Liver (tissue), 9 donors: ENCODE measurements around the gene PDXDC1. TPM values are rescaled to one million over a fixed set of nuclear protein-coding genes. Genes with fewer than 3 reads are reported as not detected.
"Not testable (repeated sequence)": the region's sequence is repeated elsewhere in the genome, so short reads cannot be mapped to it uniquely, and the experiment has no call there.

Experiments
- DNase-seq: peaks from one replicate; pipeline ENCODE4 v3.0.0-alpha.2; 2017; ENCODE audit warnings: low spot score
- H3K27ac ChIP-seq, 2 donors: one replicate each; pipeline ENCODE4 v1.7.0; 2013; ENCODE audit warnings: inconsistent platforms in 2 of 2, low read length in 2 of 2, control low read depth in 1 of 2, low read depth in 1 of 2, mild to moderate bottlenecking in 1 of 2
- H3K27me3 ChIP-seq, 4 donors: one replicate each; pipeline versions ENCODE4 v1.6.1 to v1.7.0; 2013; ENCODE audit warnings: low read length in 3 of 4, inconsistent platforms in 1 of 4, mild to moderate bottlenecking in 1 of 4, moderate library complexity in 1 of 4; ENCODE audit not compliant: control insufficient read depth in 4 of 4, insufficient read depth in 4 of 4
- H3K36me3 ChIP-seq, 4 donors: one replicate each; pipeline versions ENCODE4 v1.6.1 to v1.7.0; 2013; ENCODE audit warnings: low read length in 3 of 4, mild to moderate bottlenecking in 3 of 4, low read depth in 1 of 4, moderate library complexity in 1 of 4; ENCODE audit not compliant: control insufficient read depth in 4 of 4, insufficient read depth in 3 of 4
- H3K4me1 ChIP-seq, 4 donors: one replicate each; pipeline versions ENCODE4 v1.6.1 to v1.7.0; 2013; ENCODE audit warnings: low read length in 3 of 4, mild to moderate bottlenecking in 3 of 4, moderate library complexity in 1 of 4; ENCODE audit not compliant: control insufficient read depth in 4 of 4, insufficient read depth in 4 of 4
- H3K4me3 ChIP-seq, 3 donors: one replicate each; pipeline versions ENCODE4 v1.6.1 to v1.7.0; 2013; ENCODE audit warnings: low read length in 3 of 3, control low read depth in 1 of 3, low read depth in 1 of 3, mild to moderate bottlenecking in 1 of 3
- H3K9ac ChIP-seq, 2 donors: one replicate each; pipeline ENCODE4 v1.7.0; 2013; ENCODE audit warnings: low read length in 2 of 2, mild to moderate bottlenecking in 2 of 2, moderate library complexity in 2 of 2, control low read depth in 1 of 2, low read depth in 1 of 2
- H3K9me3 ChIP-seq, 4 donors: one replicate each; pipeline versions ENCODE4 v1.6.1 to v1.7.0; 2013; ENCODE audit warnings: low read length in 3 of 4; ENCODE audit not compliant: control insufficient read depth in 4 of 4
- EGR1 ChIP-seq, 2 donors: IDR thresholded peaks; 2 replicates each; pipeline ENCODE4 v1.6.1; 2016 to 2018; ENCODE audit warnings: antibody characterized with exemption in 2 of 2, low read depth in 2 of 2
- FOXA1 ChIP-seq: IDR thresholded peaks from 2 replicates; pipeline ENCODE4 v1.6.1; 2016; ENCODE audit warnings: antibody characterized with exemption
- FOXA2 ChIP-seq: IDR thresholded peaks from 2 replicates; pipeline ENCODE4 v1.6.1; 2016; ENCODE audit warnings: antibody characterized with exemption
- GABPA ChIP-seq, 2 donors: IDR thresholded peaks in 1 of 2; conservative IDR thresholded peaks in 1 of 2; 2 replicates each; pipeline ENCODE4 v1.6.1; 2016; ENCODE audit warnings: antibody characterized with exemption in 2 of 2, mild to moderate bottlenecking in 1 of 2, moderate library complexity in 1 of 2
- HNF4A ChIP-seq, 2 donors: conservative IDR thresholded peaks; 2 replicates each; pipeline ENCODE4 v1.6.1; 2016; ENCODE audit warnings: antibody characterized with exemption in 2 of 2, mild to moderate bottlenecking in 2 of 2
- HNF4G ChIP-seq: IDR thresholded peaks from 2 replicates; pipeline ENCODE4 v1.6.1; 2016; ENCODE audit warnings: antibody characterized with exemption
- JUND ChIP-seq, 2 donors: IDR thresholded peaks; 2 replicates each; pipeline ENCODE4 v1.6.1; 2016; ENCODE audit warnings: antibody characterized with exemption in 2 of 2
- NR2F2 ChIP-seq: IDR thresholded peaks from 2 replicates; pipeline ENCODE4 v1.6.1; 2016; ENCODE audit warnings: antibody characterized with exemption
- RAD21 ChIP-seq, 2 donors: IDR thresholded peaks; 2 replicates each; pipeline ENCODE4 v1.6.1; 2016; ENCODE audit warnings: antibody characterized with exemption in 2 of 2, mild to moderate bottlenecking in 2 of 2
- RXRA ChIP-seq, 2 donors: IDR thresholded peaks; 2 replicates each; pipeline ENCODE4 v1.6.1; 2017 to 2018; ENCODE audit warnings: antibody characterized with exemption in 2 of 2, mild to moderate bottlenecking in 1 of 2
- SP1 ChIP-seq: IDR thresholded peaks from 2 replicates; pipeline ENCODE4 v1.6.1; 2018; ENCODE audit warnings: antibody characterized with exemption, mild to moderate bottlenecking
- TAF1 ChIP-seq: conservative IDR thresholded peaks from 2 replicates; pipeline ENCODE4 v1.6.1; 2016; ENCODE audit warnings: antibody characterized with exemption, mild to moderate bottlenecking
- YY1 ChIP-seq: IDR thresholded peaks from 2 replicates; pipeline ENCODE4 v1.6.1; 2016; ENCODE audit warnings: antibody characterized with exemption, mild to moderate bottlenecking
- WGBS: extraction: QIAGEN DNeasy Blood & Tissue Kit; methylation state at CpG from one replicate; pipeline ENCODE4 v1.1.7; 2013; 5-methylcytosine and 5-hydroxymethylcytosine counted together
- polyA plus RNA-seq, 2 donors: library from polyadenylated mRNA; stranded (reverse) in 1 of 2; unstranded in 1 of 2; fragments of 200-250 nt in 1 of 2; fragments of >200 nt in 1 of 2; fragmentation: Nextera tagmentation in 1 of 2; extraction: Ambion mirVana in 1 of 2; gene quantifications; one replicate each; pipeline versions ENCODE4 v1.2.1 to v1.2.3, GENCODE V29; 2013 to 2015
- total RNA-seq, 2 donors: library from RNA; depleted of rRNA; stranded (reverse); fragments of >200 nt; gene quantifications; one replicate each; pipeline ENCODE4 v1.2.3, GENCODE V29; 2014
- TF ChIP-seq, protein P1 (sequence below): IDR thresholded peaks from 2 replicates; pipeline ENCODE4 v1.6.1; 2016; ENCODE audit warnings: antibody characterized with exemption, mild to moderate bottlenecking
- TF ChIP-seq, protein P2 (sequence below): IDR thresholded peaks from 2 replicates; pipeline ENCODE4 v1.6.1; 2016; ENCODE audit warnings: antibody characterized with exemption
- TF ChIP-seq, protein P3 (sequence below): IDR thresholded peaks from 2 replicates; pipeline ENCODE4 v1.6.1; 2016; ENCODE audit warnings: antibody characterized with exemption
- TF ChIP-seq, protein P4 (sequence below): IDR thresholded peaks from 2 replicates; pipeline ENCODE4 v1.6.1; 2016; ENCODE audit warnings: antibody characterized with exemption
- TF ChIP-seq, protein P5 (sequence below): fragments of 150-350 bp; IDR thresholded peaks from 2 replicates; pipeline ENCODE4 v1.5.1; 2017; ENCODE audit warnings: improper control_type of control experiment, low read depth, low read length; ENCODE audit not compliant: missing input control
- donor health status: healthy.
- donor health status: healthy.
- donor health status: healthy.
- donor health status: healthy.
- donor health status: healthy.

The PDXDC1 gene
- total and polyA plus RNA-seq, 4 donors: 44.7 to 165 (median 58.0) TPM

DNA sequence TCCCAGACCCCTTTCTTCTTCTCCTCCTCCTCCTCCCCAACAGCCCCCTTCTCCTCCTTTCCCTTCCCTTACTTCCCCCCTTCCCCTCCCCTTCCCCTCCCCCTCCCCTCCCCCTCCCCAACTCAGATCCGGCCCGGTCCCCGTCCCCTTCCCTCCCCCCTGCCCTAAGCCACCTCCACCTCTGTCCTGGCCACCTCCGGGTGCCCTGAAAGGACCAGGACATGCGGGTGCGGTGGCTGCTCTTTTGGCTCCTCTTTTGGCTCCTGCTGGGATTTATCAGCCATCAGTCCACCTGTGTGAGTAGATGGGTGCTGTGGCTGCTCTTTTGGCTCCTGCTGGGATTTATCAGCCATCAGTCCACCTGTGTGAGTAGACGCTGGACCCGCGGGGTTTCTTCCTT, 36.8 kb upstream of the PDXDC1 start:
- DNase-seq, H3K9ac ChIP-seq, H3K27me3 ChIP-seq, H3K4me3 ChIP-seq, H3K36me3 ChIP-seq, H3K9me3 ChIP-seq, H3K4me1 ChIP-seq, H3K27ac ChIP-seq: not testable (repeated sequence)
- WGBS: 73% methylated on average over 6 of the region's 9 CpGs

DNA sequence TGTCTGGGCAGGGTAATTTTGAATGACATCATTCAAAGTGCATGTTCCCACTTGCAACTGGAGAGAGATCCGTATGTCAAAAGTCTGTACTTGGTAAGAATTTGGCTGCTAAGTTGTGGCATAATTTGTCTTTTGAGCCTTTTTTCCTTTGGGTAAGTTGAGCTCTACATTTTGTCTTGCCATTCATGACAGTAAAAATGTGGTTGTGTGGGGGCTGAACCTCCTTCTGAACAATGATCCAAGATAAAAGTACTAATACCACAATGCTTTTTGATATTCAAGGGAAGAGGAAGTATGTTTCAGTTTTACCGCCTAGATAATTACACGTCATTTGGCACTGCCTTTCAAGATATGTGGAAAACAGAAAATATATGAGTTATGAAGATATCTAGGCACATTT, 32.1 kb upstream of the PDXDC1 start:
- not testable (repeated sequence) for DNase-seq, H3K9me3 ChIP-seq, H3K27ac ChIP-seq, H3K9ac ChIP-seq, H3K4me3 ChIP-seq, H3K4me1 ChIP-seq, H3K36me3 ChIP-seq, H3K27me3 ChIP-seq
- WGBS: 75% methylated on average over 3 of the region's 3 CpGs

DNA sequence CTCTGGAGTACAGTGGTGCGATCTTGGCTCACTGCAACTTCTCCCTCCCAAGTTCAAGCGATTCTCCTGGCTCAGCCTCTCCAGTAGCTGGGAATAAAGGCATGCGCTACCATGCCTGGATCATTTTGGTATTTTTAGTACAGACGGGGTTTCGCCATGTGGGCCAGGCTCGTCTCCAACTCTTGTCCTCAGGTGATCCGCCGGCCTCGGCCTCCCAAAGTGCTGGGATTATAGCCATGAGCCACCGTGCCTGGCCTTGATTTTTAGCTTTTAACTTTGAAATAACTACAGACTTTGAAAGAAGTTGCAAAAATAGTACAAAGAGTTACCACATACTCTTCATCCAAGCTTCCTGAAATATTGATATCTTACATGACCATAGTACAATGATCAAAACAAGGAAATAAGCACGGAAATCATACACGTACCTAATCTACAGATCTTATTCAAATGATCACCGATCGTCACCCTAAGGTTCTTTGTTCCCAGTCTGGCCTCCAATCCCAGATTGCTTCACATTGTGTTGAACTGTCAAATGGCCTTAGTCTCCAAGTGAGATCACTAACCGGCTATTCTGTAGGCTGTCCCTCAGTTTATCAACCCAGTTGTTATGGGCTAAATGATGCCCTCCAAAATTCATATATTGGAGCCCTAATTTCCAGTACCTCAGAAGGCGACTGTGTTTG, 19.1 kb upstream of the PDXDC1 start:
- 46% methylated on average over 16 of the region's 16 CpGs for WGBS
- DNase-seq: no peak
- Histone ChIP-seq H3K27ac (peak overlapping the region; percentile 65 to 77), H3K9ac (no peak overlapping the region), H3K4me3 (no peak overlapping the region), H3K27me3 (no peaks in the 10 kb centered on the region), H3K4me1 (peaks cover 0 to 24% (median 14%) of the 10 kb centered on the region in 4 donors), H3K9me3 (no peaks in the 10 kb centered on the region), H3K36me3 (no peaks in the 10 kb centered on the region)
- no peak for TF ChIP-seq FOXA2
- TF ChIP-seq, protein P1, sequence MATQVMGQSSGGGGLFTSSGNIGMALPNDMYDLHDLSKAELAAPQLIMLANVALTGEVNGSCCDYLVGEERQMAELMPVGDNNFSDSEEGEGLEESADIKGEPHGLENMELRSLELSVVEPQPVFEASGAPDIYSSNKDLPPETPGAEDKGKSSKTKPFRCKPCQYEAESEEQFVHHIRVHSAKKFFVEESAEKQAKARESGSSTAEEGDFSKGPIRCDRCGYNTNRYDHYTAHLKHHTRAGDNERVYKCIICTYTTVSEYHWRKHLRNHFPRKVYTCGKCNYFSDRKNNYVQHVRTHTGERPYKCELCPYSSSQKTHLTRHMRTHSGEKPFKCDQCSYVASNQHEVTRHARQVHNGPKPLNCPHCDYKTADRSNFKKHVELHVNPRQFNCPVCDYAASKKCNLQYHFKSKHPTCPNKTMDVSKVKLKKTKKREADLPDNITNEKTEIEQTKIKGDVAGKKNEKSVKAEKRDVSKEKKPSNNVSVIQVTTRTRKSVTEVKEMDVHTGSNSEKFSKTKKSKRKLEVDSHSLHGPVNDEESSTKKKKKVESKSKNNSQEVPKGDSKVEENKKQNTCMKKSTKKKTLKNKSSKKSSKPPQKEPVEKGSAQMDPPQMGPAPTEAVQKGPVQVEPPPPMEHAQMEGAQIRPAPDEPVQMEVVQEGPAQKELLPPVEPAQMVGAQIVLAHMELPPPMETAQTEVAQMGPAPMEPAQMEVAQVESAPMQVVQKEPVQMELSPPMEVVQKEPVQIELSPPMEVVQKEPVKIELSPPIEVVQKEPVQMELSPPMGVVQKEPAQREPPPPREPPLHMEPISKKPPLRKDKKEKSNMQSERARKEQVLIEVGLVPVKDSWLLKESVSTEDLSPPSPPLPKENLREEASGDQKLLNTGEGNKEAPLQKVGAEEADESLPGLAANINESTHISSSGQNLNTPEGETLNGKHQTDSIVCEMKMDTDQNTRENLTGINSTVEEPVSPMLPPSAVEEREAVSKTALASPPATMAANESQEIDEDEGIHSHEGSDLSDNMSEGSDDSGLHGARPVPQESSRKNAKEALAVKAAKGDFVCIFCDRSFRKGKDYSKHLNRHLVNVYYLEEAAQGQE: no peak
- peak; percentile 55 for TF ChIP-seq HNF4G
- peak; percentile 80 to 87 for TF ChIP-seq HNF4A (conservative IDR thresholded peaks at IDR 0.05)
- TF ChIP-seq, protein P2, sequence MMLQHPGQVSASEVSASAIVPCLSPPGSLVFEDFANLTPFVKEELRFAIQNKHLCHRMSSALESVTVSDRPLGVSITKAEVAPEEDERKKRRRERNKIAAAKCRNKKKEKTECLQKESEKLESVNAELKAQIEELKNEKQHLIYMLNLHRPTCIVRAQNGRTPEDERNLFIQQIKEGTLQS: peak; percentile 46
- TF ChIP-seq YY1: peak; percentile 39
- TF ChIP-seq NR2F2: peak; percentile 18
- no peak for TF ChIP-seq GABPA (IDR thresholded peaks at IDR 0.05 in 1 of 2, conservative IDR thresholded peaks at IDR 0.05 in 1 of 2)
- TF ChIP-seq TAF1: no peak
- TF ChIP-seq FOXA1: no peak
- TF ChIP-seq, protein P3, sequence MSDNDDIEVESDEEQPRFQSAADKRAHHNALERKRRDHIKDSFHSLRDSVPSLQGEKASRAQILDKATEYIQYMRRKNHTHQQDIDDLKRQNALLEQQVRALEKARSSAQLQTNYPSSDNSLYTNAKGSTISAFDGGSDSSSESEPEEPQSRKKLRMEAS: peak; percentile 74
- TF ChIP-seq, protein P4, sequence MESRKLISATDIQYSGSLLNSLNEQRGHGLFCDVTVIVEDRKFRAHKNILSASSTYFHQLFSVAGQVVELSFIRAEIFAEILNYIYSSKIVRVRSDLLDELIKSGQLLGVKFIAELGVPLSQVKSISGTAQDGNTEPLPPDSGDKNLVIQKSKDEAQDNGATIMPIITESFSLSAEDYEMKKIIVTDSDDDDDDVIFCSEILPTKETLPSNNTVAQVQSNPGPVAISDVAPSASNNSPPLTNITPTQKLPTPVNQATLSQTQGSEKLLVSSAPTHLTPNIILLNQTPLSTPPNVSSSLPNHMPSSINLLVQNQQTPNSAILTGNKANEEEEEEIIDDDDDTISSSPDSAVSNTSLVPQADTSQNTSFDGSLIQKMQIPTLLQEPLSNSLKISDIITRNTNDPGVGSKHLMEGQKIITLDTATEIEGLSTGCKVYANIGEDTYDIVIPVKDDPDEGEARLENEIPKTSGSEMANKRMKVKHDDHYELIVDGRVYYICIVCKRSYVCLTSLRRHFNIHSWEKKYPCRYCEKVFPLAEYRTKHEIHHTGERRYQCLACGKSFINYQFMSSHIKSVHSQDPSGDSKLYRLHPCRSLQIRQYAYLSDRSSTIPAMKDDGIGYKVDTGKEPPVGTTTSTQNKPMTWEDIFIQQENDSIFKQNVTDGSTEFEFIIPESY: no peak
- peak; percentile 94 to 99 for TF ChIP-seq RXRA (IDR thresholded peaks at IDR 0.05)
- peak in 1 of 2 donors; percentile 64 for TF ChIP-seq RAD21 (IDR thresholded peaks at IDR 0.05)
- TF ChIP-seq, protein P5, sequence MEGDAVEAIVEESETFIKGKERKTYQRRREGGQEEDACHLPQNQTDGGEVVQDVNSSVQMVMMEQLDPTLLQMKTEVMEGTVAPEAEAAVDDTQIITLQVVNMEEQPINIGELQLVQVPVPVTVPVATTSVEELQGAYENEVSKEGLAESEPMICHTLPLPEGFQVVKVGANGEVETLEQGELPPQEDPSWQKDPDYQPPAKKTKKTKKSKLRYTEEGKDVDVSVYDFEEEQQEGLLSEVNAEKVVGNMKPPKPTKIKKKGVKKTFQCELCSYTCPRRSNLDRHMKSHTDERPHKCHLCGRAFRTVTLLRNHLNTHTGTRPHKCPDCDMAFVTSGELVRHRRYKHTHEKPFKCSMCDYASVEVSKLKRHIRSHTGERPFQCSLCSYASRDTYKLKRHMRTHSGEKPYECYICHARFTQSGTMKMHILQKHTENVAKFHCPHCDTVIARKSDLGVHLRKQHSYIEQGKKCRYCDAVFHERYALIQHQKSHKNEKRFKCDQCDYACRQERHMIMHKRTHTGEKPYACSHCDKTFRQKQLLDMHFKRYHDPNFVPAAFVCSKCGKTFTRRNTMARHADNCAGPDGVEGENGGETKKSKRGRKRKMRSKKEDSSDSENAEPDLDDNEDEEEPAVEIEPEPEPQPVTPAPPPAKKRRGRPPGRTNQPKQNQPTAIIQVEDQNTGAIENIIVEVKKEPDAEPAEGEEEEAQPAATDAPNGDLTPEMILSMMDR: no peak
- peak; percentile 92 for TF ChIP-seq SP1
- no peak for TF ChIP-seq EGR1 (IDR thresholded peaks at IDR 0.05; ENCODE audit: low read depth in 2 of 2)
- TF ChIP-seq JUND (IDR thresholded peaks at IDR 0.05): peak; percentile 72 to 77
